HG02588 (cell line): ENCODE results near the gene C1orf226.

Experiments
- ATAC-seq: cut with Tn5 transposase; IDR thresholded peaks from one replicate; pipeline ENCODE4 v1.9.1; 2021; ENCODE audit warnings: mild to moderate bottlenecking, moderate library complexity; ENCODE audit not compliant: unreplicated experiment

The C1orf226 gene

GRCh38 chr1:162365284-162366020 lies 16.1 kb upstream of the C1orf226 start:
- no peak for ATAC-seq

DNA sequence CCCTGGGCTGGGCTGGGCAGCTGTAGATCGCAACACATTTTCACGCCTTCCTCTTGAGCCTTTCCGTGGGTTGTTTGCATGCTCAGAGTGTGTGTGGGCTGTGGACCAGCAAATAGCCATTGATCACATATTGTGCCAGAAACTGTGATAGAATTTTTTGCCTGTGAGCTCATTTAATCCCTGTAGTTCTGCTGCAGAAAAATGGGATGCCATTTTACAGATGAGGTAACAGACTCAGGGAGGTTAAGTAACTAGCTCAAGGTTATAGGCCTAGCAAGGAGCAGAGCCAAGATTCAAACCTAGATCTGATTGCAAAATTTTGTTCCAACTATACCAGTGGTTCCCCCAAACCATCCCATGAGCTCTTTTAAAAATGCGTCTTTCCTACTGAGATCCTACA lies 15.4 kb upstream of the C1orf226 start:
- no peak for ATAC-seq

- no peak for ATAC-seq
Measured at GRCh38 chr1:162366671-162367070, 14.9 kb upstream of the C1orf226 start.

DNA sequence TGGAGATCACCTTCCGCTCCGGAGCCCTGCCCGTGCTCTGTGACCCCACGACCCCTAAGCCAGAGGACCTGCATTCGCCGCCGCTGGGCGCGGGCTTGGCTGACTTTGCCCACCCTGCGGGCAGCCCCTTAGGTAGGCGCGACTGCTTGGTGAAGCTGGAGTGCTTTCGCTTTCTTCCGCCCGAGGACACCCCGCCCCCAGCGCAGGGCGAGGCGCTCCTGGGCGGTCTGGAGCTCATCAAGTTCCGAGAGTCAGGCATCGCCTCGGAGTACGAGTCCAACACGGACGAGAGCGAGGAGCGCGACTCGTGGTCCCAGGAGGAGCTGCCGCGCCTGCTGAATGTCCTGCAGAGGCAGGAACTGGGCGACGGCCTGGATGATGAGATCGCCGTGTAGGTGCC lies 14.5 kb upstream of the C1orf226 start:
- no peak for ATAC-seq

- no peak for ATAC-seq
Measured at GRCh38 chr1:162367772-162368171, 13.8 kb upstream of the C1orf226 start.

GRCh38 chr1:162368451-162368850 lies 13.1 kb upstream of the C1orf226 start:
- no peak for ATAC-seq

- ATAC-seq: no peak
Measured at GRCh38 chr1:162369571-162369970, 12.0 kb upstream of the C1orf226 start.

- ATAC-seq: no peak
Measured at GRCh38 chr1:162370161-162370560, 11.4 kb upstream of the C1orf226 start.

- ATAC-seq: no peak
Measured at GRCh38 chr1:162370721-162371120, 10.8 kb upstream of the C1orf226 start.

DNA sequence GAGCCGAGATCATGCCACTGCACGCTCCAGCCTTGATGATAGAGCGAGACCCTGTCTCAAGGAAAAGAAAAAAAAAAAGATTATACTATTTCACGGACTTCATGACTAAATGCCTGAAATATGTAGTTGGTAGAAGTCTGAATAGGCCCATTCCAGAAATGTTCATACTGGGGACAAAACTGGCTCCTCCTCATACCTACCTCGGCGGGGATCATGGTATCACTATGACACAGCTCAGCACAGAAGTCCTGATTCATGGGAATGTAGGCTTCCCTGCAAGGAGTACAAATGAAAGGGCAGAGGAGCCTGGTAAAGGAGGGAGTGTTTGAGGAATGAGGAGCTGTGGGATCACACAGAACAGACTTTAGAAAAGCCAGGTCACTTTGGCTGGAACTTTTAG lies 9.9 kb upstream of the C1orf226 start:
- no peak for ATAC-seq

DNA sequence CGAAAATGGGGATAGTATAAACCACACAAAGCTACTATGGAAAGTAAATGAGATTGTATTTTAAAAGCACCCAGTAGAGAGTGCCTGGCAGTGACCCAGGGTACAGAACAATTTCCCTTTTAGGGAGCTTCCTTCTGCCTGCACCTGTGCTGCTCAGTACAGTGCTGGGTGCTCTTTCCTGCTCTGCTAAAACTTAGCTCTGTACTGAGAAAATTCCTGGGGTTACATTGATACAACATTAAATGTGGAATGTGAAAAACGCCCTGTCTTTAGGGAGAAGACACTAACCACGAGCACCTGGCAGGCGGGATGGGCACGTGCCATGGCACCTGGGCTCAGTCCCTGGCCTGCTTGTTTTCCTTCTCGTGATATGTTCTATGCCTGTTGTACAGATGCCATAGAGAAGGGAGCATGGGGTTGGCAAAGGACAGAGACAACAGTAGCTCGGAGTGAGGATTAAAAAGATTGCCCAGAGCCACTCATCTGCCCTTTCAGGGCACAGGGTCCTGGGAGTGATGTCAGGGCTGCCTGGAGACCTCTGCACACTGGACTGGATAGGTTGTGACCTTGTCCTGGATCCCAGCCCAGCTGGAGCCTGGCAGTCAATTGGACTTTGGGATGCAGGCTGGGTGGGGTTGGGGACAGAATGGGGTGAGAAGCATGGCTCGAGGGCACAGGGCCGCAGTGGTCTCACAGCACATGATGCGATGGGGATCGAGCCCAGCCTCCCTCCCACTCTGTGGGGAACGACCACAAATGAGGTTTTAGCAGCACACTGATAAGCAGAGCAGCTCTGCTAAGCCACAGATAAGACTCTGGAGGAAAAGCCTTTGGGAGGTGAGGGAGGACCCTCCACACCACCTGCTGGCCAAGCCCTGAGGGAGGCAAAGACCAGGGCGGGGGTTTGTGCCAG lies 9.1 kb upstream of the C1orf226 start:
- ATAC-seq: no peak

DNA sequence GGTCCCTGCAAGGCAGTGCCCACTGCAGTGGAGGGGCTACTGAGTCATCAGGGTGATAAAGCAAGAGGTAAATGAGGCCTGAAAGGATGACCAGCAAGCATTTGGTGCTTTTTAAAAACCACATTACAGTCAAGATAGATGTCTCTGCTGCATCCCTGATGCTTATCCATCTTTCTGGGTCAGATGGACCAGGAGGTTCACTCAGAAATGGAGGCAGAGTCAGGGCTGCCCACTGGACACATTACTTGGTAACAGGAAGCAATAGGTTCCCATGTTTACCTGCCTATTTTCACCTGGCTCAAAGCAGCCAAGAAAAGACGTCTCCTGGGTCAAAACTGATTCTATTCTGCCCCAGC lies 8.5 kb upstream of the C1orf226 start:
- no peak for ATAC-seq

DNA sequence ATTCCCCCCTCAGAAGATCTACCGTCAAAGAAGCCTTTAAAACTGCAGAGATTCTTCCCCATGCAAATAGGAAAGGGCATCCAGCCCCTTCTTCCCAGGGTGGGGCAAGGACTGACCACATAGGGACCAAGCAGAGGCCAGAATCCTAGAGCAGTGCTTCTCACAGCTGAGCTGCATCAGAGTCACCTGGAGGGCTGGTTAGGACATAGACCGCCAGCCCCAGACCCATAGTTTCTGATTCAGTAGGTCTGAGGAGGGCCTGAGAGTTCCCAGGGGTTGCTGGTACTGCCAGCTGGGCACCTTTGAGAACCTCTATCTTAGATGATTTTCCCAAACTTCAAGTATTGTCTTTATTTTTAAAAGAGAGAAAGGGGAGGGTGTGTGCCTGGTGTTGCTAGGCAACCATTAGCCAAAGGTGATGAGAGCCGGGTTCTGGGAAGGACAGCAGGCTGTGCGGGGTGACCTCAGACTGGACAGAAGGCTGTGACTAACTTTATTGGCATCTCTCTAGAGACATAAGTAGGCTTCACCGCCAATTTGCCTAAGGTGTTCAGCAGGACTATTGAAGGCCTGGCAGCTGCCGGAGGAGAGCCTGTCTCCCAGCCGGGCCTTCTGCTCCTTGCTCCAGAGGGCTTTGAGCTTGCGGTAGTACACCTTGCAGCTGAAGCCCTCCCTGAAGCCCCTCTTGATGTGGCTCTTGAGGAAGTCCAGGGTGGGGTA lies 7.8 kb upstream of the C1orf226 start:
- no peak for ATAC-seq

GRCh38 chr1:162374406-162374805 lies 7.1 kb upstream of the C1orf226 start:
- ATAC-seq: no peak

DNA sequence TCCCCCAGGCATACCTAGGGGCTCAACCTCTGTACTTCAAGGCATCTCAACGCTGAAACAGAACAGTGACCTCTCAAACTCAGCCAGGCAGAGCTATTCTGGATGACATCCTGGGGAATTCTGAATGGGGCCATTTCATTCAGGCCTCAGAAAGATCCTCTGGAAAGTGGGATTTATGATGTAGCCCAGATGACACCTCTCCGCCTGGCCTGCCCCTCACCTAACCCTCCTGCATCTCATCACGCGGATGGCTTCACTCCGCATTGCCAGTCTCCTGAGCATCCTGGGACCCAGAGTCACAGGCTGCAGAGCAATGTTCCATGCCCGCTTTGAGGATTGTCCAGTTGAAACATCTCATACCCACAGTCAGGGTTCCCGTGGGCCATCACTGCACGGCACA lies 6.1 kb upstream of the C1orf226 start:
- ATAC-seq: no peak

DNA sequence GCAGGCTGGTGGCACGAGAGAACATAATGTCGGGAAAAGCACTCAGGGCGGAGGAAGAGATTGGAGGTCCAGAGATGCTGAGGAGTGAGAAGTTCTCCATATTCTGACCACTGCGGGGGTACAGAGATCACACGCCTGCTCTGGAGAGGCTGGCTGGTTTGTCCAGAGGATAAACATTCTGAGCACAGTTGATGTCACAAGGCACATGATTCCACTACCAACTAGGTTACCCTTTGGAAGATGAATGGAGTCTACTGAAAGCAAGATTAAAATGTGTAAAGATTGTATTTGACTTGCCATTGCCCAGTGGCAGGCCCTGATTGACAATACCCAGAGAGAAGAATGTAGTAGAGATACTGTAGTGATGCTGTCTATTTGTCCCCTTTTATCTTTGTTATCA lies 4.8 kb upstream of the C1orf226 start, which contains the start of gene SPATA46:
Gene SPATA46 (minus strand): TSS at position 164 of the 400 bp plus-strand sequence. CDS start 64 bp downstream, at position 100.
- ATAC-seq: no peak

DNA sequence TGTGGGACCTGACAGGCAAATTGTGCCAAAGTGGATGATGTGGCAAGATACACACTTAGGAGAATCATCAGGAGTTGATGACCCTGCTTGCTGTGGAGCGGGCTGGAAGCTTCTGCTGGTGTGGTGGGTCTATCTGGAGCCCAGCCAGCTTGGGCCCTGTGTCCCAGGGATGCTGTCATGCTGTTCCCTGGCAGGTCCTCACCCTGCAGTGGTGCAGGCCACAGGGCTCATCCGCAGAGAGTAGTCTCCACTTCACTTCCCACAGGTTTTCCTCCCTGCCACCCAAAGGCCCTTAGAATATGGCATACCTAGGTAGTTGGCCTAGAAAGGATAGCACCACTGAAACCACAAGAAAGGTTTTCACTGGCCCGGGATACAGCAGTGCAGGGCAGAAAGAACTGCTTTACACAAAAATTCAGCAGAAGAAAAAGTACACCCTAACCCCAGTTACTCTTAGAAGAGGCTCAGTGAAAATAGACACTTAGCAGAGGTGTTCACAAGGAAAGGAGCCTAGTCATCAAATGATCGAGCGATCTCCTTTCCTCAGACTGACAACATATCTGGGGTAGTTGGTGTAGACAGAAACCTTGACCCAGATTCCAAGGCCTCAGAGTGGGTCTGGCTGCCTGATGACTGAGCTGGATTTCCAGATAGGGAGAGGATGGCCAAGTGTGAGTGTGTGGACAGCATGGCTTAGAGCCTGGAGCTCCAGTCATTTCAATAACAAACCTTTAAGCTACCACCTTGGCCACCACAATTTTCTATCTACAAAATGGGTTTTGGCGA lies 1.3 kb upstream of the C1orf226 start:
- no peak for ATAC-seq

DNA sequence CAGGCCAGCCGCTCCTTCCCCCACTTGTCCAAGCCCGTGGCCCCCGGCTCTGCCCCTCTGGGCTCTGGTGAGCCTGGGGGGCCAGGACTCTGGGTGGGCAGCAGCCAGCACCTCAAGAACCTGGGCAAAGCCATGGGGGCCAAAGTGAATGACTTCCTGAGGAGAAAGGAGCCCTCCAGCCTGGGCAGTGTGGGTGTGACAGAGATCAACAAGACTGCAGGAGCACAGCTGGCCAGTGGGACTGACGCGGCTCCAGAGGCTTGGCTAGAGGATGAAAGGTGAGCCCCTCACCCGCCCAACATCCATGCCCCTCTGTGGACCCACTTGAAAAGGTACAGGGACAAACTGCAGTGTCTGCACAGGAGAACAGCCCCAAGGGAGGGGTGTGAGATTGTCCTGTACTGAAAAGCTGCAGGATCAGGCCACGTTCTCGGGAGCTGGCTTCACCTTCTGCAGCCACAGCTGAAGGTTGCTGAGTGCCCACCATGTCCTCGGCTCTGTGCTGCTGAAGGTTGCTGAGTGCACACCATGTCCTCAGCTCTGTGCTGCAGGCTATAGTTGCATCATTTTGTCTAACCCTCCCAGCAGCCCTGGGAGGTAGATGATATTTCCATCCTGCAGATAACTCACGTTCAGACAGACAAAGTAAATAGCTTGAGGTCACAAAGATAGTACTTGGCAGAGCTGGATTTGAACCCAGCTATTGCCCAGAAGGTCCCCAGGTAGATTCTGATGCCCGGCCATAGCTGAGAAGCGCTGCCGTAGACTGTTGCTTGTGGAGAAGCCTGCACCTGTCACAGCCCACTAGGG lies 618 bp downstream of the C1orf226 start:
- no peak for ATAC-seq

- ATAC-seq: no peak
Measured at GRCh38 chr1:162383091-162383490, 1.6 kb downstream of the C1orf226 start.

- no peak for ATAC-seq
Measured at GRCh38 chr1:162383516-162383915, 2.0 kb downstream of the C1orf226 start.
